IPS-NIHi7 (cell line): Measurements from ENCODE around the gene PHOSPHO2.

Source experiments
- DNase-seq: peaks from one replicate; pipeline ENCODE4 v3.0.0; 2012; ENCODE audit warnings: mixed read lengths; ENCODE audit errors: extremely low spot score

The PHOSPHO2 gene

GRCh38 chr2:169716938-169717690 is 22.8 kb downstream of the PHOSPHO2 start:
- DNase-seq = no peak

GRCh38 chr2:169717691-169718063 is 23.4 kb downstream of the PHOSPHO2 start:
- no peak for DNase-seq

DNA sequence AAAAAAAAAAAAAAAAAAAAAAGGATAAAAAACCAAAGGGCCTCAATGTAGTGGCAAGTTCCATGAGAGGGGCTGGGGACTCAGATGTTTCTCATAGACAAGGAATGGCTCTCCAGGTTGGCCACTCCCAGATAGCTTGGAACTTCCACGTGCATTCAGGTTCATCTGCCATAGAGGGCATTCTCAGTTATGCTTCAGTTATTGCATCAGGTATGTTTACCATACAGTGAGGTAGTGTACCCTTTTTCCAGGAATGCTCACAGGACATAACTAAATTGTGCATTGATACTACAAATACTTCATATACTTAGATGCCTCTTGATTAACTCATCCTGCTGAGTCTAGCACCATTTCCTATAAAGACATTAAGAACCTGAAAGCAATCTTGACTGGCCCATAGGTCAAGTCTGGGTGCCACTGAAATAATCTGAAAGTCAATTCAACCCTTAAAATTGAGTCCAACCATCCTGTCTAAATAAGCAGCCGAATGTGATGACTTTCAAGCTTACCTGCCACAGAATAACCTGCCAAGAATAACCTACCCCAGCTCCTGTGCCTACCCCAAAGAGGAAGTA is 24.7 kb downstream of the PHOSPHO2 start:
- DNase-seq = no peak

DNA sequence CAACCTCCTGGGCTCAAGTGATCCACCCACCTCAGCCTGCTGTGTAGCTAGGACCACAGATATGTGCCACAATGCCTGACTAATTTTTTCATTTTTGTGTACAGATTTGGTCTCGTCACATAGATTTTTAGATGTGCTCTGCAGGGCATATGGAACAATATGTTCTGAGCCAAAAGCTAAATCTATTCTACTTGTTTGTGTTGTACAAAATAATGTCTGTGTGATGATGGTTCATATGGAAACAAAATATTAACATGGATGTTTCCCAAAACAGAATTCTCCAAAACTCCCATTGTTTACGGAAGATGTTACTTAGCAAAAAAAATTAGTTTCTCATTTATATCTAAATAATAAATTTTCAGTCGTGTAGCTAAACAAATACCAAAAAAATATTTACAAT is 26.7 kb downstream of the PHOSPHO2 start:
- DNase-seq = no peak

- peak; percentile 52 for DNase-seq
Observed at GRCh38 chr2:169727065-169727464, 32.8 kb downstream of the PHOSPHO2 start.

- DNase-seq = no peak
Observed at GRCh38 chr2:169729274-169729605, 35.0 kb downstream of the PHOSPHO2 start.

- DNase-seq = no peak
Observed at GRCh38 chr2:169732075-169732474, 37.8 kb downstream of the PHOSPHO2 start.

DNA sequence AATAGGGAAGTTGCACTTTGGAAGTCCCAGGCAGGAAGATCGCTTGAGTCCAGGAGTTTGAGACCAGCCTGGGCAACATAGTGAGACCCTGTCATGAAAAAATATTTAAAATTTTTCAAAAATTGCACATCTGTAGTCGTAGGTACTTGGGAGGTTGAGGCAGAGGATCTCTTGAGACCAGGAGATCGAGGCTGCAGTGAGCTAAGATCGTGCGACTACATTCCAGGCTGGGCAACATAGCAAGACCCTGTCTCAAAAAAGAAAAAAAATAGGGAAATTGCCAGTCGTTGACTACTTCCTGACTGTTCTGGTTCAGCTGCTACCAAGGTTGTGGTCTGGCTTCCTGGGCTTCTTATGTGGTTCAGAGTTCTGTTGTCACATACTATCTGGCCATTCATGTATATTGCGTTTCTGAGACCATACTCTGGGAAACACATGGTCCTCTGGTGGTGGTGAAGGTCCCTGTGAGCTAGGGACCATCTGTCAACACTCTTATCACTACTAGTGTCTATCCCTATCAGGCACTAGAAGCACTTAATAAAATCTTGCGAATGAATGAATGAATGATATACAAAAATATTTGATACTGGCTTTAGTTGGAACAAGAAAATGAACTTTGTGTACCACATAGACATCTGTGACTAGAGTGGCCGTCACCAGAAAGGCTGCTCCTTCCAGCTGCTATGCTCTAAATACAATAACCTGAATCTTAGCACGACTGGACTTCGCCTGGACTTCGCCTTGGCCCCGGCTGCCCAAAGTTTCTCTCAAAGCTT is 38.5 kb downstream of the PHOSPHO2 start:
- DNase-seq = no peak

DNA sequence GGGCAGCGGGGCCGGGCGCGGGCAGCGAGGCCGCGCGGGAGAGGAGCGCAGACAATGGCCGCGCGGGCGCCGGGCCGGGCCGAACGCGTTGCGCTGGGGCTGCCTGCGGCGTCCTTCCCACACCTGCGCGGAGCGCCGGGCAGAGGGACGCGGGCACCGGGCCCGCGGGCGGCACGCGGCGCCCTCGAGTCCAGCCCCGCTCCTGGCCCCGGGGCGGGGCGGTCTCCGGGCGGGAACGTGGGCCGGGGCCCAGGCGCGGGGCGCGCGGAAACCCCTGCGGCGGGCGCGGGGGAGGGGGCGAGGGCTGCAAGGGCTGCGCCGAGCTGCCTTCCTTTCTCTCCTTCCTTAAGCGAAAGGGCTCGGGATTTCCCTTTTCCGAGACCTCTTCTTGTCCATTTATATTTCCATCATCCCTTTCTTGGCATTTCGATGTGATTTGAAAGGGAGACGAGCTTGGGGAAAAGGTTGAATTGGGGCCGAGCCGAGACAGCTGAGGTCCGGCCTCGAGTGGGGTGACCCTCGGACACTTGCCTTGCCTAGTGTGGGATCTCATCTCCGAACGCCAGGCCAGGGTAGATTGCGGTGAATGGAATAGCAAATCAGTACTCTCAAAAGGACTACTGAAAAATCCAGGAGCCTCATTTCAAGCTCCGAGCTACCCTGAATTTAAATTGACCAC is 40.0 kb downstream of the PHOSPHO2 start:
- peak; percentile 72 for DNase-seq

DNA sequence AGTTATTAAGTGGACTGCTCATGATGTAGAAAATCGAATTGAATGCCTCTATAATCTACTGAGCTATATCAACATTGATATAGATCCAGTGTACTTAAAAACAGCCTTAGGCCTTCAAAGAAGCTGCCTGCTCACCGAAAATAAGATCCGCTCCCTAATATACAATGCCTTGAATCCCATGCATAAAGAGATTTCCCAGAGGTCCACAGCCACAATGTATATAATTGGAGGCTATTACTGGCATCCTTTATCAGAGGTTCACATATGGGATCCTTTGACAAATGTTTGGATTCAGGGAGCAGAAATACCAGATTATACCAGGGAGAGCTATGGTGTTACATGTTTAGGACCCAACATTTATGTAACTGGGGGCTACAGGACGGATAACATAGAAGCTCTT is 41.4 kb downstream of the PHOSPHO2 start:
- no peak for DNase-seq

- DNase-seq = no peak
Observed at GRCh38 chr2:169736902-169737301, 42.6 kb downstream of the PHOSPHO2 start.

DNA sequence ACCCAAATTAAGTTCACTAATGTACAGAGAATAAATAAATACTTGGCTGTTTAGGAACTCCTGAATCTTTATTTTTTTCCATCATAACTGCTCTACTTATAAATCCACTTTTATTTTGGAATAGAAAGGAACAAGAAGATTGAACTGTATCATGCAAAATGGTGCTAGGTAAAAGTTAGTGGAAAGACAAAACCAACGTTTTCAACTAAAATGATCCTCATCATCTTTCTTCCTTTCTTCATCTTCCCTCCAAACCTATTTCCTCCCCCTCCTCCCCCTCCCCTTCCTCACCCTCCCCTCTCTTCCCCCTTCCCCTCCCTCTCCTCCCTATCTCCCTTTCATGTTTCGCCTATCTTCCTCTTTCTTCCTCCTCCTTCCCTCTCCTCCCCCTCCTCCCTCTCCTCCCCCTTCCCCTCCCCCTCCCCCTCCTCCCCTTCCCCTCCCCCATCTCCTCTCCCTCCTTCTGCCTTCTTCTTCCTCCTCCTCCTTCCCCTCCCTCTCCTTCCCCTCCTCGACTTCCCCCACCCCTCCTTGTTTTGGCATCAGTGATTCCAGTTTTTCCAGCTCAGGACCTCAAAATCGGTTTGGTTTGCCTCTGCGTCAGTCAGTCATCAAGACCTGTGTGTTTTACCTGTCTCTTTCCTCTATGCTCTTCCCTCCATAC is 44.4 kb downstream of the PHOSPHO2 start:
- DNase-seq = no peak

- DNase-seq = no peak
Observed at GRCh38 chr2:169739351-169739750, 45.1 kb downstream of the PHOSPHO2 start.

DNA sequence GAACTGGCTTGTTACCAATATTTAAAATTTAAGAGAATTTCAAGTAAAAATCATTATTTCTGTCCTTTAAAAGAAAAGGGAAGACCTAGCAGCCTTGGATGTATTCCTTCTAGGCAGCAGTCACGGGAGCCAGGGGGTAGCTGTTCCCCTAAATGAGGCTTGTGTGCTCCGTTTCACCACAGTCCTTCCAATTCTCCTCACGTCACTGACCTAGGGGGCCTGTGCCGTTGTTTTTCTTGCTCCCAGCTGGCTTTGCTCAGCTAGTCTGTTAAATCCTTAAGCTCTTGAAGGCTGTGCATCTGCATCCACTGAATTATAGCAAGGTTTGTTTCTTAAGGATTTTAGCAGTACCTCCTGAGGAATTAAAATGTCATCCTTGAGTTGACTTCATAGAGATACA is 49.3 kb downstream of the PHOSPHO2 start:
- no peak for DNase-seq

DNA sequence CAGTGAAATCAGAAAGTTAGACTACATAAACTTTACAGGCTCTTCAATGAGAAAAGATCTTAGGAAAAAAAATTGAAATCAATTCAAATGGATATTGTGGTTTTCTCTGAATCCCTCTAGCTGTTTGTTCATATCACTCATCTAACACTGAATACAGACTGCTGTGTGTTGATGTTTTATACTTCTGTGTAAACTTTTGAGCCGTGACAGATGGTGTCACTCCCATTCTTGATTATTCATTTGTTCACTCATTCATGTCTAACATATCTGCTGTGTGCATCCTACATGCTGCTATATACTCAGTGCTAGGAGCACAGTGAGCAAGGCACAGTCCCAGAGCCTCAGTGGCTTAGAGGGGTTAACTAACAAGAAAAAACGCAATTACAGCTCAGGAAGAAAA is 52.0 kb downstream of the PHOSPHO2 start:
- DNase-seq = no peak

GRCh38 chr2:169748319-169748718 is 54.0 kb downstream of the PHOSPHO2 start:
- no peak for DNase-seq
